IMR-90 (cell line): ENCODE results near the gene CFAP97. TPM values are rescaled to one million over a fixed set of nuclear protein-coding genes. Genes with fewer than 3 reads are reported as not detected.

Experiments
- ATAC-seq: fragments of 200-7000 bp; cut with Tn5 transposase; 2 replicates; pipeline ENCODE4 v1.9.1; 2020; ENCODE audit warnings: low read depth, mild to moderate bottlenecking, moderate library complexity
- BruUV-seq: library from RNA; stranded (reverse); fragments of 400-500 nt; replicated peaks from 2 replicates; lab custom pipeline; 2021; lab: Mats Ljungman, UMichigan
- CTCF ChIA-PET: fragments of 300-600 bp; formaldehyde crosslinking; extraction: SDS; loops from one replicate; lab custom pipeline; 2021; ENCODE audit warnings: antibody characterized with exemption; lab: Yijun Ruan, JAX
- POLR2A ChIA-PET: fragments of 300-600 bp; sonication (Branson Sonifier 250); formaldehyde crosslinking; loops from one replicate; lab custom pipeline; 2022; ENCODE audit warnings: antibody characterized with exemption; ENCODE audit not compliant: unreplicated experiment; lab: Charles Lee
- DNase-seq: peaks from one replicate; pipeline ENCODE4 v3.0.0; 2013
- H2AFZ ChIP-seq: replicated peaks from 2 replicates; pipeline ENCODE3; 2013; ENCODE audit warnings: low read length, mild to moderate bottlenecking; ENCODE audit not compliant: poor library complexity
- H2AK5ac ChIP-seq: 2 replicates; pipeline ENCODE4 v1.6.1; 2013; ENCODE audit warnings: low read depth, low read length, inconsistent platforms
- H2AK9ac ChIP-seq: replicated peaks from 2 replicates; pipeline ENCODE3; 2013; ENCODE audit warnings: mild to moderate bottlenecking, low read depth, low read length, moderate library complexity; ENCODE audit not compliant: poor library complexity
- H2BK120ac ChIP-seq: 2 replicates; pipeline ENCODE4 v1.6.1; 2013; ENCODE audit warnings: low read depth, low read length, inconsistent platforms
- H2BK15ac ChIP-seq: 3 replicates; pipeline ENCODE4 v1.6.1; 2013; ENCODE audit warnings: low read depth, low read length, inconsistent platforms
- H2BK20ac ChIP-seq: 2 replicates; pipeline ENCODE4 v1.6.1; 2013; ENCODE audit warnings: low read depth, mild to moderate bottlenecking, inconsistent platforms, low read length, moderate library complexity
- H2BK5ac ChIP-seq: 2 replicates; pipeline ENCODE4 v1.6.1; 2013; ENCODE audit warnings: mild to moderate bottlenecking, low read depth, low read length, inconsistent platforms; ENCODE audit not compliant: poor library complexity, severe bottlenecking
- H3K14ac ChIP-seq: replicated peaks from 2 replicates; pipeline ENCODE4 v1.6.1; 2013; ENCODE audit warnings: low read depth, low read length, inconsistent platforms
- H3K18ac ChIP-seq: 2 replicates; pipeline ENCODE4 v1.6.1; 2013; ENCODE audit warnings: low read depth, low read length, control low read depth
- H3K23ac ChIP-seq: 2 replicates; pipeline ENCODE4 v1.6.1; 2013; ENCODE audit warnings: low read depth, low read length, inconsistent platforms
- H3K27ac ChIP-seq: 2 replicates; pipeline ENCODE4 v1.5.1; 2013; ENCODE audit warnings: mild to moderate bottlenecking, control low read depth, low read length; ENCODE audit not compliant: insufficient read depth
- H3K27me3 ChIP-seq: 2 replicates; pipeline ENCODE4 v1.6.1; 2013; ENCODE audit warnings: low read length; ENCODE audit not compliant: control insufficient read depth, insufficient read depth
- H3K36me3 ChIP-seq: 2 replicates; pipeline ENCODE4 v1.6.1; 2013; ENCODE audit warnings: low read length, mixed read lengths; ENCODE audit not compliant: control insufficient read depth, insufficient read depth
- H3K4ac ChIP-seq: 2 replicates; pipeline ENCODE4 v1.6.1; 2013; ENCODE audit warnings: low read depth, low read length, inconsistent platforms
- H3K4me1 ChIP-seq: 2 replicates; pipeline ENCODE4 v1.6.1; 2013; ENCODE audit warnings: low read length, mixed read lengths; ENCODE audit not compliant: control insufficient read depth, insufficient read depth
- H3K4me2 ChIP-seq: 2 replicates; pipeline ENCODE4 v1.6.1; 2013; ENCODE audit warnings: low read depth, mild to moderate bottlenecking, control low read depth, low read length, moderate library complexity
- H3K4me3 ChIP-seq: 2 replicates; pipeline ENCODE4 v1.5.1; 2013; ENCODE audit warnings: low read depth, mild to moderate bottlenecking, control low read depth, low read length, moderate library complexity; ENCODE audit not compliant: insufficient read depth
- H3K56ac ChIP-seq: 2 replicates; pipeline ENCODE4 v1.6.1; 2013; ENCODE audit warnings: low read length, inconsistent platforms; ENCODE audit not compliant: insufficient read depth; ENCODE audit errors: extremely low read depth
- H3K79me1 ChIP-seq, 2 experiments: 2 replicates each; pipeline ENCODE4 v1.6.1; 2013; ENCODE audit warnings: low read length in 2 of 2, inconsistent platforms in 1 of 2, low read depth in 1 of 2
- H3K9ac ChIP-seq: 2 replicates; pipeline ENCODE4 v1.6.1; 2013; ENCODE audit warnings: low read depth, low read length, control low read depth
- H3K9me1 ChIP-seq: 2 replicates; pipeline ENCODE4 v1.6.1; 2013; ENCODE audit warnings: low read length, inconsistent platforms; ENCODE audit not compliant: insufficient read depth
- H3K9me3 ChIP-seq: 2 replicates; pipeline ENCODE4 v1.6.1; 2013; ENCODE audit warnings: low read length; ENCODE audit not compliant: control insufficient read depth, insufficient read depth
- H4K20me1 ChIP-seq: 2 replicates; pipeline ENCODE4 v1.6.1; 2013; ENCODE audit warnings: low read length, inconsistent platforms; ENCODE audit not compliant: insufficient read depth
- H4K5ac ChIP-seq: 2 replicates; pipeline ENCODE4 v1.6.1; 2013; ENCODE audit warnings: mild to moderate bottlenecking, low read depth, low read length, control low read depth
- H4K8ac ChIP-seq, 2 experiments: 2 replicates each; pipeline ENCODE4 v1.6.1; 2013; ENCODE audit warnings: low read depth in 2 of 2, low read length in 2 of 2, control low read depth in 1 of 2, inconsistent platforms in 1 of 2
- H4K91ac ChIP-seq: 2 replicates; pipeline ENCODE4 v1.6.1; 2013; ENCODE audit warnings: low read depth, low read length, inconsistent platforms; ENCODE audit not compliant: insufficient read depth
- CEBPB ChIP-seq: IDR thresholded peaks from 2 replicates; pipeline ENCODE4 v1.6.1; 2012; ENCODE audit warnings: low read depth, low read length, improper control_type of control experiment
- MAZ ChIP-seq: IDR thresholded peaks from 2 replicates; pipeline ENCODE4 v1.6.1; 2012; ENCODE audit warnings: low read depth, mild to moderate bottlenecking, low read length, improper control_type of control experiment, moderate library complexity, borderline replicate concordance
- SMC3 ChIP-seq: fragments of 150-350 bp; IDR thresholded peaks from 2 replicates; pipeline ENCODE4 v1.6.1; 2016; ENCODE audit warnings: low read depth, mild to moderate bottlenecking, antibody characterized with exemption, low read length, moderate library complexity
- WGBS, 2 experiments: methylation state at CpG; one replicate each; pipeline versions ENCODE4 v1.1.5 to v1.1.7; 2013; ENCODE audit warnings: missing lambda C conversion rate in 2 of 2; ENCODE audit not compliant: insufficient read length in 1 of 2; ENCODE audit errors: extremely low coverage in 2 of 2; 5-methylcytosine and 5-hydroxymethylcytosine counted together
- dilution Hi-C: fragments of 300-500 bp; cut with HindIII; formaldehyde crosslinking; loops from one replicate; pipeline ENCODE4 v1.14.3; 2018; ENCODE audit warnings: low sequenced_read_pairs; ENCODE audit not compliant: unreplicated experiment
- in situ Hi-C: fragments of 300-500 bp; cut with MboI; formaldehyde crosslinking; loops from 3 replicates; pipeline ENCODE4 v1.14.3; 2019; ENCODE audit warnings: low sequenced_read_pairs, inconsistent platforms, mixed read lengths
- intact Hi-C: fragments of 100-400 bp; cut with micrococcal nuclease; formaldehyde crosslinking; loops from 2 replicates; pipeline ENCODE4 v1.10.0; 2022
- polyA plus RNA-seq, 3 experiments: library from polyadenylated mRNA; depleted of rRNA; stranded (reverse); fragments of >200 nt; gene quantifications; 2 replicates each; pipeline ENCODE4 v1.2.3, GENCODE V29; 2012; ENCODE audit warnings: low replicate concordance in 1 of 3
- total RNA-seq: library from RNA; depleted of rRNA; stranded (reverse); fragments of >200 nt; gene quantifications from 2 replicates; pipeline ENCODE4 v1.2.3, GENCODE V29; 2012

Gene CFAP97
- total and polyA plus RNA-seq, 2 of the 4 experiments (the other 2 are of a cell fraction) = 14.5 to 16.0 TPM

DNA sequence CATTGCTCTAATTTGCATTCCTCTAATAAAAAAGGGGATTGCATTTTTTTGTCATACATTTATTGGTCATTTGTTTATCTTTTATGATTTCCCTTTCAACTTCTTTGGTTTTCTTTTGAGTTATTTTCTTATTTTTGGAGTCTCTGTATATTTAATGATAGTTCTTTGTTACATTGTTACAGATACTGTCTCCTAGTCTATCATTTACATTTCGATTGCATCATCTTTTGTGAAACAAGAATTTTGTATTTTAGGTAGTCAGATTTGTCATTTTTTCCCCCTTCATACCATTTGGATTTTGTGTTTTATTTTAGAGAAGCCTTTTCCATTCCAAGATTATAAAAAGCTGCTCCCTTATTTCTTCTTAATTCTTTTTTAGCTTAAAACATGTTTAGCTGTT lies 42.7 kb upstream of the CFAP97 start:
- DNase-seq (no peak), ATAC-seq (no peak)
- TF ChIP-seq CEBPB = peak; percentile 88
- TF ChIP-seq SMC3 = no peak
- no peak for TF ChIP-seq MAZ
- H3K4me3 ChIP-seq = no peak overlapping the region
- H2BK120ac ChIP-seq = no peak overlapping the region
- no peak overlapping the region for H3K4ac ChIP-seq
- ChIA-PET POLR2A (no interaction called here), CTCF (interaction anchor here (1.0 kb wide), 1 partner anchor 32 kb away, joined by 3 read pairs; no protein-coding TSS in a partner anchor)
- no peaks in the 10 kb centered on the region for H3K27me3 ChIP-seq
- no peak overlapping the region for H3K18ac ChIP-seq
- no peak overlapping the region for H3K4me2 ChIP-seq
- H2BK5ac ChIP-seq = no peak overlapping the region
- H3K36me3 ChIP-seq = no peaks in the 10 kb centered on the region
- intact Hi-C loops = no loop called here
- no peak overlapping the region for H4K5ac ChIP-seq
- no peak overlapping the region; a peak in 1 of 4 replicates for H4K8ac ChIP-seq
- H3K23ac ChIP-seq = no peak overlapping the region
- H3K9ac ChIP-seq = no peak overlapping the region
- H3K79me1 ChIP-seq = peaks cover 17 to 18% of the 10 kb centered on the region in 2 experiments
- no peaks in the 10 kb centered on the region; the same call in 1 of the 2 replicates for H3K9me1 ChIP-seq
- no peak overlapping the region for H2AK9ac ChIP-seq
- H3K9me3 ChIP-seq = no peaks in the 10 kb centered on the region
- dilution Hi-C loops = no loop called here
- H2BK20ac ChIP-seq = no peak overlapping the region
- no peak overlapping the region for H3K56ac ChIP-seq
- no peaks in the 10 kb centered on the region for H4K20me1 ChIP-seq
- H4K91ac ChIP-seq = no peak overlapping the region
- no peak overlapping the region for H2BK15ac ChIP-seq
- no peak overlapping the region for H2AFZ ChIP-seq
- in situ Hi-C loops = no loop called here
- no peak overlapping the region for H2AK5ac ChIP-seq
- H3K4me1 ChIP-seq = peaks cover 4% of the 10 kb centered on the region
- no peak overlapping the region for H3K14ac ChIP-seq
- H3K27ac ChIP-seq = no peak overlapping the region
- WGBS, 2 experiments = no CpG with 5 or more reads among the region's 1 CpG
- no TSS peak for BruUV-seq
